Measurements from ENCODE around the gene TLK2. TPM values are rescaled to one million over a fixed set of nuclear protein-coding genes. Genes with fewer than 3 reads are reported as not detected.

TLK2 gene
- total RNA-seq, 1 experiment from 2014 or later, result 40.5 TPM

DNA sequence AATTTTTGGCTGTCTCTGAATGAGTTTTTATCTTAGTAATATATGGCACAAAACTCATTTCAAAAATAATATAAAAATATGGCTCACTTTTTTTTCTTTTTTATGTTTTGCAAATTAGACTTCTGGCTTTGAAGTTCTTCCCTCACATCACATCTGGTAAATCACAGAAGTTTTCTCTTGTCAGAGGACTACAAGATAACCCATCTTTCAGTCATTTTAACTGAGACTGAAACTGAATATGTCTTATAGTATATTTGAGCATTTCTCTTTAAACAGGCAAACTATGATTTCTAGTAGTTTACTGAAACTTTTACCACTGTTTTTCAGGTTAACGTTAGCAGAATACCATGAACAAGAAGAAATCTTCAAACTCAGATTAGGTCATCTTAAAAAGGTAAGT, 97.8 kb downstream of the TLK2 start:
- Histone ChIP-seq H3K9me3 (ENCODE audit: low read length) (no peaks in the 10 kb centered on the region), H3F3A (ENCODE audit: low read length, unreplicated experiment) (no peaks in the 10 kb centered on the region), H3K4me3 (ENCODE audit: low read length) (no peak overlapping the region), H3K9ac (ENCODE audit: low read length) (no peak overlapping the region), H3K27ac (ENCODE audit: low read length) (no peak overlapping the region), H4K20me1 (ENCODE audit: low read length) (no peaks in the 10 kb centered on the region), H3K9me2 (replicated peaks; ENCODE audit: low read length) (no peaks in the 10 kb centered on the region), H3K36me3 (ENCODE audit: low read depth, low read length) (peaks cover 50% of the 10 kb centered on the region), H3K4me2 (ENCODE audit: low read length) (no peak overlapping the region), H3K27me3 (ENCODE audit: low read length) (no peaks in the 10 kb centered on the region), H3K4me1 (ENCODE audit: insufficient read depth, low read length) (peaks cover 20% of the 10 kb centered on the region), H2AFZ (ENCODE audit: low read length) (no peak overlapping the region), H3K79me2 (ENCODE audit: low read length) (0 out of 2 replicates have a peak, but pooled peaks cover 3% of the 10 kb centered on the region)
- ChIA-PET CTCF (no interaction called here), POLR2A (ENCODE audit: unreplicated experiment) (no interaction called here)
- ATAC-seq (no peak), DNase-seq (no peak)
- TF ChIP-seq EZH2 (IDR thresholded peaks at IDR 0.05; ENCODE audit: low read length, unreplicated experiment) (no peak), EZH2phosphoT487 (IDR thresholded peaks at IDR 0.05; ENCODE audit: borderline replicate concordance, low read length) (no peak)
- TF ChIP-seq, protein P1, sequence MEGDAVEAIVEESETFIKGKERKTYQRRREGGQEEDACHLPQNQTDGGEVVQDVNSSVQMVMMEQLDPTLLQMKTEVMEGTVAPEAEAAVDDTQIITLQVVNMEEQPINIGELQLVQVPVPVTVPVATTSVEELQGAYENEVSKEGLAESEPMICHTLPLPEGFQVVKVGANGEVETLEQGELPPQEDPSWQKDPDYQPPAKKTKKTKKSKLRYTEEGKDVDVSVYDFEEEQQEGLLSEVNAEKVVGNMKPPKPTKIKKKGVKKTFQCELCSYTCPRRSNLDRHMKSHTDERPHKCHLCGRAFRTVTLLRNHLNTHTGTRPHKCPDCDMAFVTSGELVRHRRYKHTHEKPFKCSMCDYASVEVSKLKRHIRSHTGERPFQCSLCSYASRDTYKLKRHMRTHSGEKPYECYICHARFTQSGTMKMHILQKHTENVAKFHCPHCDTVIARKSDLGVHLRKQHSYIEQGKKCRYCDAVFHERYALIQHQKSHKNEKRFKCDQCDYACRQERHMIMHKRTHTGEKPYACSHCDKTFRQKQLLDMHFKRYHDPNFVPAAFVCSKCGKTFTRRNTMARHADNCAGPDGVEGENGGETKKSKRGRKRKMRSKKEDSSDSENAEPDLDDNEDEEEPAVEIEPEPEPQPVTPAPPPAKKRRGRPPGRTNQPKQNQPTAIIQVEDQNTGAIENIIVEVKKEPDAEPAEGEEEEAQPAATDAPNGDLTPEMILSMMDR (conservative IDR thresholded peaks at IDR 0.05; ENCODE audit: low read depth, low read length), result no peak
- intact Hi-C loops (cut with micrococcal nuclease), result no loop called here
- no TSS peak for BruUV-seq (replicated peaks)

DNA sequence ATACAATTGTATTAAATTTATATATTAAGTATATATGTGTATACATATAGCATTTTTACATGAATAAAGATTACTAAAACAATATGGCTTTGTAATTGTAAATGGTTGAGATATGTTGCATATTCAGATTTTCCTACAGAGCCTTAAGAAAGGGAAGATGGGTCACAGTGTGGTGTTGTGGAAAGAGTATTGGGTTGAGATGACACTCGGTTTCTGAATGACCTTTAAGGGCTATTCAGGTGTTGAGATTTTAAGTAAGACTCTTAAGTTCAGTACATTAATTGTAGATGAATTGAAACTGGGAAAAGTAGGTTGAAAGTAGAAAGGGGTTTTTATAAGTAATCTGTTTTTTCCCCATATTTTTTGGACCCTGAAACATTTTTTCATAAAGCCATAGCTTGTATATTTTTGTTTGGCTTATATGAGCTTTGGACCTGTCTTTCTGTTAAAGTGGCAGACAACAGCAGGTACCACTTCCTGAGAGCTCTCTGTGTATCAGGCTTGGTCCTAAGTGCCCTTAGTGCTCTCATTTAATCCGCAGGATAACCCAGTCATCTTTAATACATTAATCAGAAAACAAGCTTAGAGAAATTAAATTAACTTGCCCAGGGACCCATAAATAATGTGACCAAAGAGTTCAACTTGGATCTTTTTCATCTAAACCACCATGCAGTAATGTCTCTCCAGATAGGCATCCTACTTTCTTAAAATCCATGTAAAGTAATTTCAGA, 100.3 kb downstream of the TLK2 start:
- intact Hi-C loops (cut with micrococcal nuclease), result no loop called here
- H3K9me2 ChIP-seq (replicated peaks; ENCODE audit: low read length), result no peaks in the 10 kb centered on the region
- H3K9ac ChIP-seq (ENCODE audit: low read length), result no peak overlapping the region
- ATAC-seq, result no peak
- POLR2A ChIA-PET (ENCODE audit: unreplicated experiment), result no interaction called here
- no peak for DNase-seq
- CTCF ChIA-PET, result interaction anchor here (0.6 to 1.1 kb wide), 2 partner anchors 23 to 26 kb away, joined by 4 to 5 read pairs; no protein-coding TSS in a partner anchor
- no peaks in the 10 kb centered on the region for H3K9me3 ChIP-seq (ENCODE audit: low read length)
- H3K27me3 ChIP-seq (ENCODE audit: low read length), result no peaks in the 10 kb centered on the region
- BruUV-seq (replicated peaks), result no TSS peak
- no peak overlapping the region for H3K27ac ChIP-seq (ENCODE audit: low read length)
- no peak overlapping the region for H2AFZ ChIP-seq (ENCODE audit: low read length)
- no peaks in the 10 kb centered on the region for H3F3A ChIP-seq (ENCODE audit: low read length, unreplicated experiment)
- no peak overlapping the region for H3K4me2 ChIP-seq (ENCODE audit: low read length)
- H3K4me3 ChIP-seq (ENCODE audit: low read length), result no peak overlapping the region
- H3K79me2 ChIP-seq (ENCODE audit: low read length), result no peaks in the 10 kb centered on the region
- H3K4me1 ChIP-seq (ENCODE audit: insufficient read depth, low read length), result no peaks in the 10 kb centered on the region
- H4K20me1 ChIP-seq (ENCODE audit: low read length), result no peaks in the 10 kb centered on the region
- no peak for TF ChIP-seq EZH2 (IDR thresholded peaks at IDR 0.05; ENCODE audit: low read length, unreplicated experiment)
- TF ChIP-seq, protein P1 (conservative IDR thresholded peaks at IDR 0.05; ENCODE audit: low read depth, low read length), result no peak
- TF ChIP-seq EZH2phosphoT487 (IDR thresholded peaks at IDR 0.05; ENCODE audit: borderline replicate concordance, low read length), result no peak
- peaks cover 45% of the 10 kb centered on the region for H3K36me3 ChIP-seq (ENCODE audit: low read depth, low read length)

DNA sequence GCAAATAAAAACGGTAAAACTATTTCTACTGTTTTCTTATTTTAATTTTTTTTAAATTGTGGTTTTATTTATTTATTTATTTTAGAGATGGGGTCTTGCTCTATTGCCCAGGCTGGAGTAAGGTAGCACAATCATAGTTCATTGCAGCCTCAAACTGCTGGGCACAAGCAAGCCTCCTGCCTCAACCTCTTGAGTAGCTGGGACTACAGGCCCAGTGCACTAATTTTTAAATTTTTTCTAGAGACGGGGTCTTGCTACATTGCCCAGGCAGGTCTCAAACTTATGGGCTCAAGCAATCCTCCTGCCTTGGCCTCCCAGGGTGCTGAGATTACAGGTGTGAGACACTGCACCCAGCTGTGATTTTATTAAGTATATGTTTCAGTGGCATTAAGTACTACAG, 102.3 kb downstream of the TLK2 start:
- no peak overlapping the region for H3K4me3 ChIP-seq (ENCODE audit: low read length)
- no peak overlapping the region for H3K4me2 ChIP-seq (ENCODE audit: low read length)
- H3K4me1 ChIP-seq (ENCODE audit: insufficient read depth, low read length), result no peaks in the 10 kb centered on the region
- no peak overlapping the region for H2AFZ ChIP-seq (ENCODE audit: low read length)
- DNase-seq, result no peak
- H4K20me1 ChIP-seq (ENCODE audit: low read length), result no peaks in the 10 kb centered on the region
- BruUV-seq (replicated peaks), result no TSS peak
- H3K9ac ChIP-seq (ENCODE audit: low read length), result no peak overlapping the region
- no peaks in the 10 kb centered on the region for H3K79me2 ChIP-seq (ENCODE audit: low read length)
- intact Hi-C loops (cut with micrococcal nuclease), result no loop called here
- H3K27me3 ChIP-seq (ENCODE audit: low read length), result no peaks in the 10 kb centered on the region
- ChIA-PET CTCF (no interaction called here), POLR2A (ENCODE audit: unreplicated experiment) (no interaction called here)
- H3K9me3 ChIP-seq (ENCODE audit: low read length), result no peaks in the 10 kb centered on the region
- peaks cover 37% of the 10 kb centered on the region for H3K36me3 ChIP-seq (ENCODE audit: low read depth, low read length)
- H3K9me2 ChIP-seq (replicated peaks; ENCODE audit: low read length), result no peaks in the 10 kb centered on the region
- TF ChIP-seq, protein P1 (conservative IDR thresholded peaks at IDR 0.05; ENCODE audit: low read depth, low read length), result no peak
- TF ChIP-seq EZH2phosphoT487 (IDR thresholded peaks at IDR 0.05; ENCODE audit: borderline replicate concordance, low read length) (no peak), EZH2 (IDR thresholded peaks at IDR 0.05; ENCODE audit: low read length, unreplicated experiment) (no peak)
- no peak overlapping the region for H3K27ac ChIP-seq (ENCODE audit: low read length)
- no peaks in the 10 kb centered on the region for H3F3A ChIP-seq (ENCODE audit: low read length, unreplicated experiment)
- ATAC-seq, result no peak

Measured in PC-3 (cell line).